AG09319 (cell line): ENCODE results near the gene CDCA4.

Experiments
- DNase-seq: peaks from one replicate; pipeline ENCODE4 v3.0.0-alpha.2; 2010; ENCODE audit warnings: low read depth; ENCODE audit errors: extremely low read depth
- CTCF ChIP-seq: IDR thresholded peaks from 2 replicates; pipeline ENCODE4 v1.5.1; 2011; ENCODE audit warnings: low read depth, mild to moderate bottlenecking, inconsistent platforms, low read length, moderate library complexity

CDCA4 gene

DNA sequence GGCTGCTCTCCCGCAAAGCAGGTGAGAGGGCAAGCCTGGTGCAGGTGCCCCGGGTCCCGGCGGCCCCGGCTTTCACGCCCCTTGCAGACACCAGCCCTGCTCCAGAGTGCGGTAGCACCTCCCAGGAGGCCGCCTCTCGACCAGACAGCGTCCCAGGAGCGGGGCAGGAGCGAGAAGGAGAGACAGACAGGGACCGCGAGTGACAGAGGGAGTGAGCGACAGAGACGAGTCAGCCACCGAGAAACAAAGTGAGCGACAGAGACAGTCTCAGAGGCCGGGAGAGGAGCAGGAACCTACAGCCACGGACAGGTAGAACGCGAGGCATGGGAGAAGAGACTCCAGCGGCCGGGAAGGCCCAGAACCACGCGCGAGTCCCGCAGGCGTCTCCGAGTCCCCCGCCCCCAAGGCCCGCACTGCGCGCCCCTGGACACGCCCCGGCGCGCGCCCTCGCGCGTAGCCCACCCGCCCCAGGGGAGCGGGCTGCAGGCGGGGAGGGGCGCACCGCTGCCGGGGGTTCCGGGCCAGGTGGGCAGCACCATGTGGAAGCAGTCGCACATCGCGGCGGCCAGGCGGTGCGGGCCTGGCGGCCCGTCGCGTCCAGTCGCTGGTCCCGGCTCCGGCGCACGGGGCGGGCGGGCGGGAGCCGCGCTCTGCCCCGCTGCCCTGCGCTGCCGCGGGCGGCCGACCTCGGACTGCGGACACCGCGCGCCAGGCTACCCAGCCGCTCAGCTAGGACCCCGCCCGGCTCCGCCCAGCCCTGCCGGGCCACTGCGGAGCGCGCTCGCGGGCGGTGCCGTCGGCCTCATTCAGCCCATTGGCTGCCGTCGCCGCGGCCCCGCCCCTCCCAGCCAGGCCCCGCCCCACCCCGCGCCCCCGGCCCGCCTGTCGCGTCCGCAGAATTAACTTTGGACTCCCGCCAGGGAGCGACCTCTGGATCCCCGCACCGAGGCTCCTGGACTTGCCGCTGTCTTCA lies 42.9 kb downstream of the CDCA4 start, which contains the start of gene AHNAK2:
Gene AHNAK2 (minus strand): TSS at position 694 of the 973 bp plus-strand sequence. CDS start 137 bp downstream, at position 557.
- no peak for DNase-seq
- TF ChIP-seq CTCF = no peak

DNA sequence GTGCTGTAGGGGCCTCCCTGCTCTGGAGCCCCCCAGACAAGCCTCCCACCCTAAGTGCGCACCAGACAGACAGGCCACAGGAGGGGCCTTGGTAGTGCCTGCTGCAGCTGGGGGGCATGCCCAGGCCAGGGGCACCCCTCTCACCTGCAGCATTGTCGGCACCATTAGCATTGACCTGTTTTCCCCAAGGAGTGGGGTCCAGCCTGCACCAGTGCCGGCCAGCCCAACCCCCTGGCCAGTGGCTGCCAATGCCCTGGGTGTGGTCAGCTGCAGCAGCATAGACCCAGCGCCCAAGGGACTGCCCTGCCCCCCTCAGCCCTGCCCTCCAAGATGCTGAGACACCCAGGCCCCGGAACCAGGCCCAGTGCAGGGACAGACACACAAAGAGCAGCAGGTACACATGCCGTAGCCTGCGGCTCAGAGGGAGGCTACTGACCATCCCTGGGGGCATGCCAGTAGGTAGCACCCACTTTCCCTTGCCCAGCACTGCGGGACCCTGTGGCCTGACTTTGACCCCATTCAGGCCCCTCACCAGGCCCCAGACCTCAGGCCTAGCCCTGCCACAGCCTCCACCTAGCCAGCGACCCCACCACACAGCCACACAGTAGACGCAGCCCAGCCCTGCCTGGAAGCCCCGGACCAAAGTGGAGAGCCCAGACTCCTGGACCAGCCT lies 43.7 kb downstream of the CDCA4 start:
- no peak for DNase-seq
- TF ChIP-seq CTCF = no peak

DNA sequence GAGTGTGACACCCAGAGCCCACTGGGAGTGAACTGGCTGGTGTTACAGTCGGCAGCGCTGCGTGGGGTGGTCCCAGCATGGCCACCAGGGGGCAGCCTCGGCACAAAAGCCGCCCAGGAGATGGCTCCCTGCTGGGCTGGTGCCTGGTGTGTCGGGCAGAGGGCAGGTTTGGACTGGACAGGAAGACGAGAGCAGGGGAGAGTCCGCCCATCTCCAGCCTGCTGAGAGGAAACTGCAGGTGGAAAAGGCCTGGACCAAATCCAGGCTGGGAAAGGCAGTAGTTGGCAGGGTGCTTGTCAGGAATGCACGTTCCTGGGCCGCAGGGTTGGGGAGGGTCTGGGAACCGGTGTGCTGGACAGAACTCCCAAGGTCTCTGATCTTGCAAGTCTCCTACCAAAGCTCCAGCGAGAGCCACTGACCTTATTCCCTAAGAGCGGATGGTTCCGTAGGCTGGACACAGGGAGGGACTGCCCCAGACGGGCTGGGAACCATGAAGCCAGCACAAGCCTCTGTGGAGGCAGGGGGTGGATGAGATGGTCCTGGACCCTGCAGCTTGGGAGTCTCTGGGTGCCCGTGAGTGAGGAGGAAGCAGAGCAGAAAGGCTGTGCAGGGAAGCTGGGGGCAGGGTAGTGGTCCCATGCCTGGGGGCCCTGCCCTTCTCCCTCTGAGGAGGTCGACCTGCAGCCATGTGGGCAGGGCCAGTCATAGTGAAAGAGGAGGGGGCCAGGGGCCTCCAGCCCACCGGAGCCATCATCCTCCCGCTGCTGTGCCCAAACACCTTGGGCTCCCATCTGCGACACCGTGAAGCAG lies 44.5 kb downstream of the CDCA4 start:
- peak; percentile 40 for DNase-seq
- peak; percentile 94 for TF ChIP-seq CTCF

- TF ChIP-seq CTCF = no peak; the same call in 1 of the 2 replicates
- no peak for DNase-seq
Measured at GRCh38 chr14:104975481-104976197, 45.2 kb downstream of the CDCA4 start.

DNA sequence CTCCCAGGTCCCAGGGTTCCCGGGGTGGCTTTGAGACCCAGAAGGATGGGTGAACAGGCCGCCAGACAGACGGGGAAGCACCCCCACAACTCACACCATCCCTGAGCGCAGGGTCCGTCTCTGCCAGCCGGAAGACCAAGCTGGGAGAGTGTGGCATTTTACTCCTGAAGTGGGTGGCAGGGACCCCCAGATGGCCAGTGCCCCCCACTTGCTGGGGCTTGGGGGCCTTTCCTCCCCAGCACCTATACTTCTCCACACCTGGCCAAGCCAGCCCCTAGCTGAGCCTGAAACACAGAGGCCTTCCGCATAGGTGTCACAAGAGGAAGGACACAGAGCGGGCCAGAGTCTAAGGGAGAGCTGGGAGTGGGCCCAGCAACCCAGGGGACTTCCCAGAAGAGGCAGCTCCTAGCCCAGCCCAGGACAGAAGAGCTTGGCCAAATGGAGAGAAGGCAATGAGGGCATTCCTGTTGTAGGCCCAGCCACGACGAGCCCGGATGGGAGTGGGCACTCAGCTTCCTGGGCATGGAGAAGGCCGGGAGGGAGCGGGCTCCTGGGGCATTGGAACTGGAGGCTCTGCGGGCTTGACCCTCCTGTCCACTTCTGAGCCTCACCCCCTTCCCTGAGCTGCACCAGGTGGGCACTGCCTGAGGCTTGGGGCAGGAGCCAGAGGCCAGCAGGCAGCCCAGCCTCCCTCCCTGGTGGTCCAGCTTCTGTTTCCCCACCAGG lies 46.1 kb downstream of the CDCA4 start:
- no peak for DNase-seq
- no peak for TF ChIP-seq CTCF

GRCh38 chr14:104974146-104974541 lies 46.7 kb downstream of the CDCA4 start:
- DNase-seq = no peak

More at GRCh38 chr14:104974146-104974541, 46.7 kb downstream of the CDCA4 start:
- no peak for TF ChIP-seq CTCF
